Mesothelial cell of epicardium (in vitro differentiated cells): ENCODE data around the gene LIN7A. TPM values are rescaled to one million over a fixed set of nuclear protein-coding genes. Genes with fewer than 3 reads are reported as not detected.

Source experiments
- DNase-seq, 2 experiments: peaks; one replicate each; pipeline ENCODE4 v3.0.0; 2021; ENCODE audit warnings: low spot score in 2 of 2; ENCODE audit not compliant: unreplicated experiment in 2 of 2
- H3K27ac Mint-ChIP-seq: 2 replicates; pipeline ENCODE4 v1.8.0; 2021; ENCODE audit warnings: mixed read lengths
- H3K27me3 Mint-ChIP-seq: 2 replicates; pipeline ENCODE4 v1.8.0; 2021; ENCODE audit warnings: low read depth, mixed read lengths
- H3K36me3 Mint-ChIP-seq: 2 replicates; pipeline ENCODE4 v1.8.0; 2021; ENCODE audit warnings: mixed read lengths
- H3K4me1 Mint-ChIP-seq: 2 replicates; pipeline ENCODE4 v1.8.0; 2021; ENCODE audit warnings: mixed read lengths
- H3K4me3 Mint-ChIP-seq: 2 replicates; pipeline ENCODE4 v1.8.0; 2021; ENCODE audit warnings: mild to moderate bottlenecking, moderate library complexity, mixed read lengths
- H3K9me3 Mint-ChIP-seq: 2 replicates; pipeline ENCODE4 v1.8.0; 2021; ENCODE audit warnings: mixed read lengths
- CTCF ChIP-seq: fragments of 200-600 bp; sonication (generic); IDR thresholded peaks from one replicate; pipeline ENCODE4 v1.5.0; 2021; ENCODE audit warnings: antibody characterized with exemption; ENCODE audit not compliant: unreplicated experiment
- total RNA-seq: library from RNA; stranded (reverse); gene quantifications from 3 replicates; pipeline ENCODE4 v1.2.1, GENCODE V29; 2021

LIN7A gene
- total RNA-seq, 1 donor from 2014 or later, result 9.9 TPM

GRCh38 chr12:80909370-80909769, 28.4 kb downstream of the LIN7A start:
- no peak overlapping the region for H3K4me3 Mint-ChIP-seq
- no peak overlapping the region for H3K27ac Mint-ChIP-seq
- H3K9me3 Mint-ChIP-seq, result peaks cover 1% of the 10 kb centered on the region
- no peak for DNase-seq
- peaks cover 19% of the 10 kb centered on the region for H3K4me1 Mint-ChIP-seq
- no peaks in the 10 kb centered on the region for H3K27me3 Mint-ChIP-seq
- no peaks in the 10 kb centered on the region for H3K36me3 Mint-ChIP-seq
- TF ChIP-seq CTCF, result no peak

GRCh38 chr12:80902711-80903110, 35.0 kb downstream of the LIN7A start:
- H3K27ac Mint-ChIP-seq, result no peak overlapping the region
- DNase-seq, result no peak
- H3K27me3 Mint-ChIP-seq, result no peaks in the 10 kb centered on the region
- H3K4me1 Mint-ChIP-seq, result peaks cover 6% of the 10 kb centered on the region
- TF ChIP-seq CTCF, result no peak
- H3K9me3 Mint-ChIP-seq, result peaks cover 16% of the 10 kb centered on the region
- no peak overlapping the region for H3K4me3 Mint-ChIP-seq
- H3K36me3 Mint-ChIP-seq, result no peaks in the 10 kb centered on the region

GRCh38 chr12:80901661-80902060, 36.1 kb downstream of the LIN7A start:
- peaks cover 16% of the 10 kb centered on the region for H3K9me3 Mint-ChIP-seq
- no peak for TF ChIP-seq CTCF
- H3K27me3 Mint-ChIP-seq, result no peaks in the 10 kb centered on the region
- H3K27ac Mint-ChIP-seq, result no peak overlapping the region
- H3K36me3 Mint-ChIP-seq, result no peaks in the 10 kb centered on the region
- H3K4me1 Mint-ChIP-seq, result no peaks in the 10 kb centered on the region
- H3K4me3 Mint-ChIP-seq, result no peak overlapping the region
- DNase-seq, result no peak

GRCh38 chr12:80895240-80895639, 42.5 kb downstream of the LIN7A start:
- Mint-ChIP-seq H3K9me3 (peaks cover 8% of the 10 kb centered on the region), H3K27me3 (no peaks in the 10 kb centered on the region), H3K4me1 (peaks cover 6% of the 10 kb centered on the region), H3K36me3 (no peaks in the 10 kb centered on the region), H3K27ac (no peak overlapping the region), H3K4me3 (no peak overlapping the region)
- DNase-seq, result no peak
- TF ChIP-seq CTCF, result no peak

GRCh38 chr12:80894179-80894578, 43.6 kb downstream of the LIN7A start:
- no peak overlapping the region for H3K27ac Mint-ChIP-seq
- no peaks in the 10 kb centered on the region for H3K36me3 Mint-ChIP-seq
- no peak overlapping the region for H3K4me3 Mint-ChIP-seq
- H3K9me3 Mint-ChIP-seq, result peaks cover 3% of the 10 kb centered on the region
- no peaks in the 10 kb centered on the region for H3K27me3 Mint-ChIP-seq
- no peak for DNase-seq
- no peak for TF ChIP-seq CTCF
- H3K4me1 Mint-ChIP-seq, result peaks cover 6% of the 10 kb centered on the region
